IMR-90 (cell line): ENCODE data around the gene CMSS1. TPM values are rescaled to one million over a fixed set of nuclear protein-coding genes. Genes with fewer than 3 reads are reported as not detected.

Source experiments
- ATAC-seq: fragments of 200-7000 bp; cut with Tn5 transposase; 2 replicates; pipeline ENCODE4 v1.9.1; 2020; ENCODE audit warnings: low read depth, mild to moderate bottlenecking, moderate library complexity
- BruUV-seq: library from RNA; stranded (reverse); fragments of 400-500 nt; replicated peaks from 2 replicates; lab custom pipeline; 2021; lab: Mats Ljungman, UMichigan
- CTCF ChIA-PET: fragments of 300-600 bp; formaldehyde crosslinking; extraction: SDS; loops from one replicate; lab custom pipeline; 2021; ENCODE audit warnings: antibody characterized with exemption; lab: Yijun Ruan, JAX
- POLR2A ChIA-PET: fragments of 300-600 bp; sonication (Branson Sonifier 250); formaldehyde crosslinking; loops from one replicate; lab custom pipeline; 2022; ENCODE audit warnings: antibody characterized with exemption; ENCODE audit not compliant: unreplicated experiment; lab: Charles Lee
- DNase-seq: peaks from one replicate; pipeline ENCODE4 v3.0.0; 2013
- H2AFZ ChIP-seq: replicated peaks from 2 replicates; pipeline ENCODE3; 2013; ENCODE audit warnings: low read length, mild to moderate bottlenecking; ENCODE audit not compliant: poor library complexity
- H2AK5ac ChIP-seq: 2 replicates; pipeline ENCODE4 v1.6.1; 2013; ENCODE audit warnings: low read depth, low read length, inconsistent platforms
- H2AK9ac ChIP-seq: replicated peaks from 2 replicates; pipeline ENCODE3; 2013; ENCODE audit warnings: mild to moderate bottlenecking, low read depth, low read length, moderate library complexity; ENCODE audit not compliant: poor library complexity
- H2BK120ac ChIP-seq: 2 replicates; pipeline ENCODE4 v1.6.1; 2013; ENCODE audit warnings: low read depth, low read length, inconsistent platforms
- H2BK15ac ChIP-seq: 3 replicates; pipeline ENCODE4 v1.6.1; 2013; ENCODE audit warnings: low read depth, low read length, inconsistent platforms
- H2BK20ac ChIP-seq: 2 replicates; pipeline ENCODE4 v1.6.1; 2013; ENCODE audit warnings: low read depth, mild to moderate bottlenecking, inconsistent platforms, low read length, moderate library complexity
- H2BK5ac ChIP-seq: 2 replicates; pipeline ENCODE4 v1.6.1; 2013; ENCODE audit warnings: mild to moderate bottlenecking, low read depth, low read length, inconsistent platforms; ENCODE audit not compliant: poor library complexity, severe bottlenecking
- H3K14ac ChIP-seq: replicated peaks from 2 replicates; pipeline ENCODE4 v1.6.1; 2013; ENCODE audit warnings: low read depth, low read length, inconsistent platforms
- H3K18ac ChIP-seq: 2 replicates; pipeline ENCODE4 v1.6.1; 2013; ENCODE audit warnings: low read depth, low read length, control low read depth
- H3K23ac ChIP-seq: 2 replicates; pipeline ENCODE4 v1.6.1; 2013; ENCODE audit warnings: low read depth, low read length, inconsistent platforms
- H3K27ac ChIP-seq: 2 replicates; pipeline ENCODE4 v1.5.1; 2013; ENCODE audit warnings: mild to moderate bottlenecking, control low read depth, low read length; ENCODE audit not compliant: insufficient read depth
- H3K27me3 ChIP-seq: 2 replicates; pipeline ENCODE4 v1.6.1; 2013; ENCODE audit warnings: low read length; ENCODE audit not compliant: control insufficient read depth, insufficient read depth
- H3K36me3 ChIP-seq: 2 replicates; pipeline ENCODE4 v1.6.1; 2013; ENCODE audit warnings: low read length, mixed read lengths; ENCODE audit not compliant: control insufficient read depth, insufficient read depth
- H3K4ac ChIP-seq: 2 replicates; pipeline ENCODE4 v1.6.1; 2013; ENCODE audit warnings: low read depth, low read length, inconsistent platforms
- H3K4me1 ChIP-seq: 2 replicates; pipeline ENCODE4 v1.6.1; 2013; ENCODE audit warnings: low read length, mixed read lengths; ENCODE audit not compliant: control insufficient read depth, insufficient read depth
- H3K4me2 ChIP-seq: 2 replicates; pipeline ENCODE4 v1.6.1; 2013; ENCODE audit warnings: low read depth, mild to moderate bottlenecking, control low read depth, low read length, moderate library complexity
- H3K4me3 ChIP-seq: 2 replicates; pipeline ENCODE4 v1.5.1; 2013; ENCODE audit warnings: low read depth, mild to moderate bottlenecking, control low read depth, low read length, moderate library complexity; ENCODE audit not compliant: insufficient read depth
- H3K56ac ChIP-seq: 2 replicates; pipeline ENCODE4 v1.6.1; 2013; ENCODE audit warnings: low read length, inconsistent platforms; ENCODE audit not compliant: insufficient read depth; ENCODE audit errors: extremely low read depth
- H3K79me1 ChIP-seq, 2 experiments: 2 replicates each; pipeline ENCODE4 v1.6.1; 2013; ENCODE audit warnings: low read length in 2 of 2, inconsistent platforms in 1 of 2, low read depth in 1 of 2
- H3K9ac ChIP-seq: 2 replicates; pipeline ENCODE4 v1.6.1; 2013; ENCODE audit warnings: low read depth, low read length, control low read depth
- H3K9me1 ChIP-seq: 2 replicates; pipeline ENCODE4 v1.6.1; 2013; ENCODE audit warnings: low read length, inconsistent platforms; ENCODE audit not compliant: insufficient read depth
- H3K9me3 ChIP-seq: 2 replicates; pipeline ENCODE4 v1.6.1; 2013; ENCODE audit warnings: low read length; ENCODE audit not compliant: control insufficient read depth, insufficient read depth
- H4K20me1 ChIP-seq: 2 replicates; pipeline ENCODE4 v1.6.1; 2013; ENCODE audit warnings: low read length, inconsistent platforms; ENCODE audit not compliant: insufficient read depth
- H4K5ac ChIP-seq: 2 replicates; pipeline ENCODE4 v1.6.1; 2013; ENCODE audit warnings: mild to moderate bottlenecking, low read depth, low read length, control low read depth
- H4K8ac ChIP-seq, 2 experiments: 2 replicates each; pipeline ENCODE4 v1.6.1; 2013; ENCODE audit warnings: low read depth in 2 of 2, low read length in 2 of 2, control low read depth in 1 of 2, inconsistent platforms in 1 of 2
- H4K91ac ChIP-seq: 2 replicates; pipeline ENCODE4 v1.6.1; 2013; ENCODE audit warnings: low read depth, low read length, inconsistent platforms; ENCODE audit not compliant: insufficient read depth
- CHD1 ChIP-seq: IDR thresholded peaks from 2 replicates; pipeline ENCODE4 v1.6.1; 2012; ENCODE audit warnings: low read depth, low read length, improper control_type of control experiment
- FOS ChIP-seq: fragments of 150-350 bp; IDR thresholded peaks from 2 replicates; pipeline ENCODE4 v1.6.1; 2016; ENCODE audit warnings: low read depth, low read length
- MAFK ChIP-seq: IDR thresholded peaks from 2 replicates; pipeline ENCODE4 v1.6.1; 2012; ENCODE audit warnings: low read depth, low read length, improper control_type of control experiment
- MAZ ChIP-seq: IDR thresholded peaks from 2 replicates; pipeline ENCODE4 v1.6.1; 2012; ENCODE audit warnings: low read depth, mild to moderate bottlenecking, low read length, improper control_type of control experiment, moderate library complexity, borderline replicate concordance
- NFE2L2 ChIP-seq: fragments of 150-350 bp; IDR thresholded peaks from 2 replicates; pipeline ENCODE4 v1.6.1; 2016; ENCODE audit warnings: low read depth, mild to moderate bottlenecking, low read length
- RCOR1 ChIP-seq: IDR thresholded peaks from 2 replicates; pipeline ENCODE4 v1.6.1; 2012; ENCODE audit warnings: mild to moderate bottlenecking, low read length, improper control_type of control experiment; ENCODE audit not compliant: insufficient replicate concordance
- SMC3 ChIP-seq: fragments of 150-350 bp; IDR thresholded peaks from 2 replicates; pipeline ENCODE4 v1.6.1; 2016; ENCODE audit warnings: low read depth, mild to moderate bottlenecking, antibody characterized with exemption, low read length, moderate library complexity
- WGBS, 2 experiments: methylation state at CpG; one replicate each; pipeline versions ENCODE4 v1.1.5 to v1.1.7; 2013; ENCODE audit warnings: missing lambda C conversion rate in 2 of 2; ENCODE audit not compliant: insufficient read length in 1 of 2; ENCODE audit errors: extremely low coverage in 2 of 2; 5-methylcytosine and 5-hydroxymethylcytosine counted together
- dilution Hi-C: fragments of 300-500 bp; cut with HindIII; formaldehyde crosslinking; loops from one replicate; pipeline ENCODE4 v1.14.3; 2018; ENCODE audit warnings: low sequenced_read_pairs; ENCODE audit not compliant: unreplicated experiment
- in situ Hi-C: fragments of 300-500 bp; cut with MboI; formaldehyde crosslinking; loops from 3 replicates; pipeline ENCODE4 v1.14.3; 2019; ENCODE audit warnings: low sequenced_read_pairs, inconsistent platforms, mixed read lengths
- intact Hi-C: fragments of 100-400 bp; cut with micrococcal nuclease; formaldehyde crosslinking; loops from 2 replicates; pipeline ENCODE4 v1.10.0; 2022
- polyA plus RNA-seq, 3 experiments: library from polyadenylated mRNA; depleted of rRNA; stranded (reverse); fragments of >200 nt; gene quantifications; 2 replicates each; pipeline ENCODE4 v1.2.3, GENCODE V29; 2012; ENCODE audit warnings: low replicate concordance in 1 of 3
- total RNA-seq: library from RNA; depleted of rRNA; stranded (reverse); fragments of >200 nt; gene quantifications from 2 replicates; pipeline ENCODE4 v1.2.3, GENCODE V29; 2012
- TF ChIP-seq, protein P1 (sequence below): fragments of 150-350 bp; IDR thresholded peaks from 2 replicates; pipeline ENCODE4 v1.6.1; 2016; ENCODE audit warnings: low read depth, mild to moderate bottlenecking, low read length, moderate library complexity, borderline replicate concordance
- TF ChIP-seq, protein P2 (sequence below): fragments of 150-350 bp; IDR thresholded peaks from 2 replicates; pipeline ENCODE4 v1.6.1; 2017; ENCODE audit warnings: mild to moderate bottlenecking, antibody characterized with exemption, low read length, low read depth
- TF ChIP-seq, protein P3 (sequence below): conservative IDR thresholded peaks from 2 replicates; pipeline ENCODE4 v1.5.1; 2012; ENCODE audit warnings: mild to moderate bottlenecking, low read depth, low read length, improper control_type of control experiment

Gene CMSS1
- total and polyA plus RNA-seq, 2 of the 4 experiments (the other 2 are of a cell fraction) = 12.5 to 13.6 TPM

DNA sequence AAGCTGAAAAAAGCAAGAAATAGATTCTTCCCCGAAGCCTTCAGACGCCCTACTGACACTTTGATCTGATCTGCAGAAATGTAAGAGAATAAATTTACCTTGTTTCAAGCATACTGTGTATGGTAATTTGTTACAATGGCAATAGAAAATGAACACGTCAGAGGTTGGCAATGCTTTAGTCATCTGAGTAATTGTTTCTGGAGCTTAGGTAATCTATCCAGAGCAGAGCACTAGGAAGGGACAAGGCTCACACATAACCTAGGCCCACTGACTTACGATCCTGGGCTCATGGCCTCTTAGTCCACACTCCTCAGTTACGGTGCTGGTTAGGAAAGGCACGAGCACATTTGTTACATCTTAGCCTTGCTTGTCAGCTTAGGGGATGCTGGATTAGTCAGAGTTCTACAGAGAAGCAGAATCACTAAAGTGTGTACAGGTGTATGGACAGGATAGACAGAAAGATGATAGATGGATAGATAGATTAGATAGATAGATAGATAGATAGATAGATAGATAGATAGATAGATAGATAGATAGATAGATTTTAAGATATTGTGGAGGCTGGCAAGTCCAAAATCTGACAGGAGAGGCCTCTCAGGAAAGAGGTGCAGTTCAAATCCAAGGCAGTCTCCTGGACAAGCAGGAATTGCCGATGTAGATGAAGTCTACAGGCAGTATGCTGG lies 396.4 kb downstream of the CMSS1 start (continued):
- TF ChIP-seq, protein P1, sequence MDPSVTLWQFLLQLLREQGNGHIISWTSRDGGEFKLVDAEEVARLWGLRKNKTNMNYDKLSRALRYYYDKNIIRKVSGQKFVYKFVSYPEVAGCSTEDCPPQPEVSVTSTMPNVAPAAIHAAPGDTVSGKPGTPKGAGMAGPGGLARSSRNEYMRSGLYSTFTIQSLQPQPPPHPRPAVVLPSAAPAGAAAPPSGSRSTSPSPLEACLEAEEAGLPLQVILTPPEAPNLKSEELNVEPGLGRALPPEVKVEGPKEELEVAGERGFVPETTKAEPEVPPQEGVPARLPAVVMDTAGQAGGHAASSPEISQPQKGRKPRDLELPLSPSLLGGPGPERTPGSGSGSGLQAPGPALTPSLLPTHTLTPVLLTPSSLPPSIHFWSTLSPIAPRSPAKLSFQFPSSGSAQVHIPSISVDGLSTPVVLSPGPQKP = no peak

DNA sequence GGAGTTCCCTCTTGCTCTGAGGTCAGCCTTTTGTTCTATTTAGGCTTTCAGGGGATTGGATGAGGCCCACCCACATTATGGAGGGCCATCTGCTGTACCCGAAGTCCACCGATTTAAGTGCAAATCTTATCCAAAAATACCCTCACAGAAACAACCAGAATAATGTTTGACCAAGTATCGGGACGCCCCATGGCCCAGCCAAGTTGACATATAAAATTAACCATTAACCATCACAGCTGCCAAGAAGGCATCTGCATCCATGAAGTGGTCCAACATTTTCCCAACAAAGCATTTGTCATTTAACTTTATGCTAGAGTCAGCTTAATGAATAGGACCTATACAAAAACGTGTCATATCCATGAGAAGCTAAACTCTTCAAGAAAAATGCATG lies 396.9 kb downstream of the CMSS1 start:
- H3K56ac ChIP-seq = no peak overlapping the region
- in situ Hi-C loops (no loop called here), dilution Hi-C loops (no loop called here), intact Hi-C loops (no loop called here)
- peak overlapping the region; percentile 13; the same call in 1 of the 2 replicates for H3K18ac ChIP-seq
- no peak overlapping the region for H3K4me2 ChIP-seq
- H2BK5ac ChIP-seq = no peak overlapping the region
- ATAC-seq = no peak
- ChIA-PET POLR2A (no interaction called here), CTCF (interaction anchor here (0.6 kb wide), 1 partner anchor 171 kb away, joined by 3 read pairs; no protein-coding TSS in a partner anchor)
- H2BK15ac ChIP-seq = peak overlapping the region; percentile 8; the same call in 1 of the 3 replicates
- H2AFZ ChIP-seq = no peak overlapping the region
- H4K8ac ChIP-seq = no peak overlapping the region
- H3K27me3 ChIP-seq = no peaks in the 10 kb centered on the region; the same call in 1 of the 2 replicates
- peaks cover 14% of the 10 kb centered on the region for H3K4me1 ChIP-seq
- H3K4ac ChIP-seq = no peak overlapping the region
- no TSS peak for BruUV-seq
- H2AK5ac ChIP-seq = no peak overlapping the region
- H3K36me3 ChIP-seq = no peaks in the 10 kb centered on the region
- H3K23ac ChIP-seq = no peak overlapping the region
- H3K4me3 ChIP-seq = no peak overlapping the region
- no peaks in the 10 kb centered on the region for H3K79me1 ChIP-seq
- no peak overlapping the region for H2BK120ac ChIP-seq
- H2BK20ac ChIP-seq = no peak overlapping the region
- peaks cover under 1% of the 10 kb centered on the region; the same call in 1 of the 2 replicates for H3K9me3 ChIP-seq
- H3K9me1 ChIP-seq = peaks cover 3% of the 10 kb centered on the region; the same call in 1 of the 2 replicates
- H3K27ac ChIP-seq = no peak overlapping the region
- no peak for DNase-seq
- H3K9ac ChIP-seq = no peak overlapping the region
- no peak overlapping the region for H3K14ac ChIP-seq
- 80% methylated on average over 1 of the region's 5 CpGs; no CpG with 5 or more reads in 1 of the 2 experiments for WGBS, 2 experiments
- H4K20me1 ChIP-seq = no peaks in the 10 kb centered on the region
- H4K5ac ChIP-seq = no peak overlapping the region
- no peak overlapping the region for H2AK9ac ChIP-seq
- no peak overlapping the region for H4K91ac ChIP-seq
- no peak for TF ChIP-seq NFE2L2
- TF ChIP-seq MAFK = no peak
- TF ChIP-seq, protein P1 = no peak
- no peak for TF ChIP-seq SMC3
- no peak for TF ChIP-seq CHD1
- TF ChIP-seq, protein P2, sequence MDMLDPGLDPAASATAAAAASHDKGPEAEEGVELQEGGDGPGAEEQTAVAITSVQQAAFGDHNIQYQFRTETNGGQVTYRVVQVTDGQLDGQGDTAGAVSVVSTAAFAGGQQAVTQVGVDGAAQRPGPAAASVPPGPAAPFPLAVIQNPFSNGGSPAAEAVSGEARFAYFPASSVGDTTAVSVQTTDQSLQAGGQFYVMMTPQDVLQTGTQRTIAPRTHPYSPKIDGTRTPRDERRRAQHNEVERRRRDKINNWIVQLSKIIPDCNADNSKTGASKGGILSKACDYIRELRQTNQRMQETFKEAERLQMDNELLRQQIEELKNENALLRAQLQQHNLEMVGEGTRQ = no peak
- no peak for TF ChIP-seq MAZ
- no peak for TF ChIP-seq FOS
- TF ChIP-seq, protein P3, sequence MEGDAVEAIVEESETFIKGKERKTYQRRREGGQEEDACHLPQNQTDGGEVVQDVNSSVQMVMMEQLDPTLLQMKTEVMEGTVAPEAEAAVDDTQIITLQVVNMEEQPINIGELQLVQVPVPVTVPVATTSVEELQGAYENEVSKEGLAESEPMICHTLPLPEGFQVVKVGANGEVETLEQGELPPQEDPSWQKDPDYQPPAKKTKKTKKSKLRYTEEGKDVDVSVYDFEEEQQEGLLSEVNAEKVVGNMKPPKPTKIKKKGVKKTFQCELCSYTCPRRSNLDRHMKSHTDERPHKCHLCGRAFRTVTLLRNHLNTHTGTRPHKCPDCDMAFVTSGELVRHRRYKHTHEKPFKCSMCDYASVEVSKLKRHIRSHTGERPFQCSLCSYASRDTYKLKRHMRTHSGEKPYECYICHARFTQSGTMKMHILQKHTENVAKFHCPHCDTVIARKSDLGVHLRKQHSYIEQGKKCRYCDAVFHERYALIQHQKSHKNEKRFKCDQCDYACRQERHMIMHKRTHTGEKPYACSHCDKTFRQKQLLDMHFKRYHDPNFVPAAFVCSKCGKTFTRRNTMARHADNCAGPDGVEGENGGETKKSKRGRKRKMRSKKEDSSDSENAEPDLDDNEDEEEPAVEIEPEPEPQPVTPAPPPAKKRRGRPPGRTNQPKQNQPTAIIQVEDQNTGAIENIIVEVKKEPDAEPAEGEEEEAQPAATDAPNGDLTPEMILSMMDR = no peak
- no peak for TF ChIP-seq RCOR1
